ENCODE measurements around the gene ITGAX. TPM values are rescaled to one million over a fixed set of nuclear protein-coding genes. Genes with fewer than 3 reads are reported as not detected.

ITGAX gene
- total and polyA plus RNA-seq, 10 of the 15 experiments (the other 5 are each of a cell fraction or from before 2014, with no cell fraction given), result 1.6 to 37.9 (median 17.9) TPM

GRCh38 chr16:31351246-31351941, 3.6 kb upstream of the ITGAX start (continued):
- TF ChIP-seq PBX3 (IDR thresholded peaks at IDR 0.05; ENCODE audit: insufficient replicate concordance, low read depth, low read length) (no peak), HDGF (IDR thresholded peaks at IDR 0.05) (no peak), STAT3 (IDR thresholded peaks at IDR 0.05; ENCODE audit: low read depth, low read length) (no peak), ASH2L (IDR thresholded peaks at IDR 0.05; ENCODE audit: borderline replicate concordance, low read depth) (no peak), EP300 (IDR thresholded peaks at IDR 0.05; ENCODE audit: borderline replicate concordance in 1 of 2, control insufficient read depth in 1 of 2, low read depth in 2 of 2, low read length in 2 of 2) (peak; percentile 69 to 71; a peak in 2 of 4 replicates), RUNX3 (IDR thresholded peaks at IDR 0.05; ENCODE audit: low read length) (peak; percentile 81), ATF7 (IDR thresholded peaks at IDR 0.05; ENCODE audit: low read depth) (0 out of 2 replicates have a peak, but pooled peaks have one; percentile 19), TCF3 (IDR thresholded peaks at IDR 0.05; ENCODE audit: borderline replicate concordance, insufficient read depth, low read depth, low read length) (no peak), RB1 (IDR thresholded peaks at IDR 0.05; ENCODE audit: borderline replicate concordance) (no peak), FOS (IDR thresholded peaks at IDR 0.05; ENCODE audit: borderline replicate concordance, extremely low read depth, insufficient read length) (no peak), SUPT20H (IDR thresholded peaks at IDR 0.05; ENCODE audit: borderline replicate concordance, control insufficient read depth, low read depth, low read length) (no peak), USF2 (IDR thresholded peaks at IDR 0.05; ENCODE audit: borderline replicate concordance, low read depth, low read length) (no peak), JUNB (IDR thresholded peaks at IDR 0.05) (no peak), ZNF217 (IDR thresholded peaks at IDR 0.05) (no peak), SREBF1 (IDR thresholded peaks at IDR 0.05; ENCODE audit: low read length) (no peak), RBBP5 (conservative IDR thresholded peaks at IDR 0.05) (no peak), BCL11A (IDR thresholded peaks at IDR 0.05; ENCODE audit: low read depth, low read length) (peak; percentile 66; the same call in 1 of the 2 replicates), POU2F2 (IDR thresholded peaks at IDR 0.05; ENCODE audit: borderline replicate concordance, low read depth, low read length) (peak; percentile 54; the same call in 1 of the 3 replicates), ELK1 (IDR thresholded peaks at IDR 0.05; ENCODE audit: low read depth, low read length) (no peak), MEF2A (IDR thresholded peaks at IDR 0.05; ENCODE audit: insufficient read depth, low read depth, low read length) (peak; percentile 65), ZBTB33 (IDR thresholded peaks at IDR 0.05) (no peak), CBX5 (IDR thresholded peaks at IDR 0.05; ENCODE audit: low read depth) (no peak)

Measured in GM12878 (cell line).